ENCODE measurements around the gene MACO1.

MACO1 gene

DNA sequence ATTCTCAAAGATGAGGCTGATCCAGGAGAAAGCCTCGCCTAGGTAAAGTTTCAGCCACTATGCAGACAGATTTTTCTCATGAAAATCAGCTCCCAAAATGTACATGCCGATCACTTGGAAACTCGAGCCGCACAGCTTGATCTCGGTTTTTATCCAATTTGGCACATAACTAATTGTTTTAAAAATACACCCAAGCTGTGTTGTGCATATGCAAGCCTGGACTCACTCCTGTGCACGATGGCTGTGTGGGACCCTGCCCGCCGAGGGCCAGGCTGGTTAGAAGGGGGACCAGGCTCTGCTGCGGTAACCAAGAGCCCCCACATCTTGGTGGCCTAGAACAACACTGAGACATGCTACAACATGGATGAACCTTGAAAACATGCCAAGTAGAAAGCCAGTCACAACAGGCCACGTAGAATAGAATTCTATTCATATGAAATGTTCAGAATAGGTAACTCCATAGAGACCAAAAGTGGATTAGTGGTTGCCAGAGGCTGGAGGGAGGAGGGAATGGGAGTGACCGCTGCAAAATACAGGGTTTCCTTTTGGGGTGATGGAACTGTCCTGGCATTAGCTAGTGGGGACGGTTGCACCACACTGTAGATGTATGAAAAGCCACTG lies 96.6 kb downstream of the MACO1 start:
- no peak for DNase-seq

DNA sequence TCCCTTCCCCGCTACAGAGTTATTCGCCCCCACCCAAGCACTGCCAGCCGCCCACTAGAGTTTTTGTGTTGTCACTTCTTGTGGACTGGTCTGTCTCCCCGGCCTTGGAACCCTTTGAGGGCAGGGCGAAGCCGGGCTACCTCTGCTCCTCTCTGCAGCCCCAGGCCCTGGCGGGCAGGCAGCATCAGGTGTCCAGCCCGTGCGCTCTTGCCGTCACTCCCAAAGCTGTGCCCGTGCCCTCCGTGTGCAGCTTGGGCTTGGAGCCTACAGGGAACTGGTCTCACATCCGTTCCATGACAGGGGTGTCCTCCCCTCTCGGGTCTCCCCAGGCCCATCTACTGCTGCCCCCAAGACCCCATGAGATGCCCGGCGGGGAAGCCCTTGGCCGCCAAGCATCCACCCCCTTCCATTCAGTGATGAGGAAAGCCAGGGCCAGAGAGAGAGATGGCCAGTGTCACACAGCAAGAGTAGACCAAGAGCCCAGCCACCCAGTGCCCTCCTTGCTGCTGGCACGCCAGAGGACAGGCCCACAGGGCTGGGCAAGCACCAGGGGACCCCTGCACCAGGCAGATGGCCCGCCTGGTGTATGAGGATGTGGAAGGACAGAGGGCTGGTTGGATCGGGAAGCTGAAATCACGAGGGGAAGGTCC lies 97.4 kb downstream of the MACO1 start:
- DNase-seq = no peak

DNA sequence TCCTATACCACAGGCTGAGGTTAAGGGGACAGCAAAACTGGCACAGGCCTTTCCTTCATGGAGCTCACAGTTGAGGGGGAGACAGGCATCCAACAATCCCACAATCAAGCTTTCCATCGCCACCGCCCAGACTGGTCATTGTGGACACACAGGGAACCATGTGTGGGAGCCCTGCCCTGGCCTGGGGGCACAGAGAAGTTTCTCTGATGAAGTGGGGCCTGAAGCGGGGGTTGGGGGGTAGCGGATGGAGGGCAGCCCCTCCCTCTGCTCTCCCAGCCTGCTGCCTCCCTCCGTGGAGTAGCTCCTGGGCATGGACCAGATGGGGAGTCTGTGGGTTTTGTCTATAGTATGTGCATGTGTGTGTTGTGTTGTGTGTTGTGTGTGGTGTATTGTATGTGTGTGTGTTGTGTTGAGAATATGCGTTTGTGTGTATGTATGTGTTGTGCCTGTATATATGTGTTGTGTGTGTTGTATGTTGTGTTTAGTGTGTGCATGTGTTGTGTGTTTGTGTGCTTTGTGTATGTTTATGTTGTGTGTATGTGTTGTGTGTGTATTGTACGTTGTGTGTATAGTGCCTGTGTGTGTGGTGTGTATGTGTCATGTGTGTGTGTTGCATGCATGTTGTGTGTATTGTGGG lies 98.3 kb downstream of the MACO1 start:
- no peak for DNase-seq

DNA sequence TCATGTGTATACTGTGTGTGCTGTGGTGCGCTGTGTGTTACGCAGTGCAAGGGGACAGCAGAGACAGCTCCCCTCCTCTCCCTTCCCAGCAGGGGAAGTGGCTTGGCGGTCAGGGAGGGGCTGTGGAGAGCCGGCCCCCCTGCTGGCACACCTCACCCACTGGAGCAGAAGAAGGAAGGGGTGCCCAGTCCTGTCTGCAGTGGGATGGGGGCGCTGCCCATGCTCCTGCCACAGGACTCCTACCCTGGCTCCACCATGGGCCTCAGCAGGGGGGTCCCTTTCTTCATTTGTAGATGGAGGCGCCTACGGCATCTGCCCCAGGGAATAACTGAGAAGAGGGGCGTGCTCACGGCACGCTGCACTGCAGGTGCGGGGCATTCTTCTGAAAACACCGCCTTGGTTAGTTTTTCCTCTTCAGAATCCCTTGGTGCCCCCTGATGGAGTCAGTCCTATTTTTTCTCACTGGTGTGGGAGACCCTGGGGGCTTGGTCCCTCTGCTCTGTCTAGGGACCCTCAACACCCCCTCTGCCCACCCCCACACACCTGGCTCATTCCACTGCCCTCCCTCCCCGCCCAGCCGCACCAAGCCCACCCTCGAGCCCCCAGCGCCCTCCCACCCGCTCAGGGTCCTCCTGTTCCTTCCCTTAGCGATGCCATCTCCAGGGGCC lies 99.0 kb downstream of the MACO1 start:
- DNase-seq = no peak

DNA sequence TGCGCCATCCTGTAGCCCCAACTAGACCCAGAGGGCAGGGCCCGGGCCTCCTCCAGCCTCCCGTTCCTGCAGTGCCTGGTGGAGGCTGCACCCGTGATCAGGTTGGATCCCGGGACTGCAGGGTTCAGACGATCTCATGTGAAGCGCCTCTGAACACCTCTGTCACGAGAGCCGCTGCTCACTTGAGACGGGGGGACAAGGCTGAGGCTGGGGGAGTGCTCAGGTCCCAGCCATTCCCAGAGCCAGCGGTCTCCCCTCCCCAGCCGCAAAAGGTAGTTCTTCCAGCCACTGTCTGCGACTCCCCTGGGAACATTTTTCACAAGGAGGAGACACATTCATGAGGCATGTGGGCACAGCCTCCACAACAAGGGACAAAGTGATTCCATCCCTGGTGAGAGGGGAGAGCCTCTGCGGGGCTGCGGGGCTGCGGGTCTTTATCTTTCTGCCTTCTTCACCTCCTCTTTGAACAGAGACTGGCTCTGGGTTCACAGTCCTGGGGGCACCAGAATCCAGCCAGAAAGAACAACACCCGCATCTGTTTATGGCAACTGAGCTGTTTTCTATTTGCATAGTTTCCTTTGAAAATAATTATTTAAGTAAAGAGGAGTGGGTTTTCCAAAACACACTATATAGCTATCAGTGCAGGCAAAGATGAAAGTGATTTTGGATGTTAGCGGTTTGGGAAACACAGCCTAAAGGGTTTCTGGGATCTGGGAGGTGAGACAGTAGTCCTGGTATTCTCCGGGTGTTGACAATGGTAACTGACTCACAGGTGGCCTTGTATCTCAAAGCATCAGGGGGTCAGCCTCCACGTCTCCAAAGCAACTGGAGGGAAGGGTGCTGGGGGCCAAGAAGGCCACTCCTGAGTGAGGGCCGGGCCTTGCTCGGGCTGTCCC lies 99.7 kb downstream of the MACO1 start:
- DNase-seq = no peak

DNA sequence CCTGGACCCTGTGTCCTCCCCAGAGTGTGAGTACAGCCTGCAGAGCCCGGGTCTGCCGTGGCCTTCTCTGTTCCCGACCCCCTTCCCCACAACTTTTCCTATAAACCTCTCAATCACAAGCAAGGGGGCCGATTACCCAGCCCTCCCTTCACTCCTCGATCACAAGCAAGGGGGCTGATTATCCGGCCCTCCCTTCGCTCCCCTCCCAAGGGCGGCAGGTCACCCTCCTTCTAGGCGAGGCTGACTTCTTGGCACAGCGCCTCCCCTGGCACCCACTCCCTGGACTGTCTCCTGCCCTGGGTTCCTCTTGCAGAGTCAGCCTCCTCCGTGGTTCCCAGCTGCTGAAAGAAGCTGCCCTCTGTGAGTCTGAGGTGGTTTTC lies 100.4 kb downstream of the MACO1 start:
- DNase-seq = no peak

DNA sequence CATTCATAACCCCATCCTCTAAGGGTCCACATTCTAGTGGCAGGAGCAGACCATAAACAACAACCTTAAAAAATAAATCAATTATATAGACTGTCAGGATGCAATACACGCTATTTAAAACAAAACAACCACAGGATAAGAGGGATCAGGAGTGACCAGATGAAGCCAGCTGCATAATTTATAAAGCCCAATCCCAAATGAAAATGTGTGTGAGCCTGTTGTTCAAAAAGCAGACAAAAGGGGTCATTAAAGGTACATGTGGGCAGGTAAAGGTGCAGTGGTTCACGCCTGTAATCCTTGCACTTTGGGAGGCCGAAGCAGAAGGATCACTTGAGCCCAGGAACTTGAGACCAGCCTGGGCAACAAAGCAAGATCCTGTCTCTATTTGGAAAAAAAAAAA lies 102.3 kb downstream of the MACO1 start:
- DNase-seq = no peak

DNA sequence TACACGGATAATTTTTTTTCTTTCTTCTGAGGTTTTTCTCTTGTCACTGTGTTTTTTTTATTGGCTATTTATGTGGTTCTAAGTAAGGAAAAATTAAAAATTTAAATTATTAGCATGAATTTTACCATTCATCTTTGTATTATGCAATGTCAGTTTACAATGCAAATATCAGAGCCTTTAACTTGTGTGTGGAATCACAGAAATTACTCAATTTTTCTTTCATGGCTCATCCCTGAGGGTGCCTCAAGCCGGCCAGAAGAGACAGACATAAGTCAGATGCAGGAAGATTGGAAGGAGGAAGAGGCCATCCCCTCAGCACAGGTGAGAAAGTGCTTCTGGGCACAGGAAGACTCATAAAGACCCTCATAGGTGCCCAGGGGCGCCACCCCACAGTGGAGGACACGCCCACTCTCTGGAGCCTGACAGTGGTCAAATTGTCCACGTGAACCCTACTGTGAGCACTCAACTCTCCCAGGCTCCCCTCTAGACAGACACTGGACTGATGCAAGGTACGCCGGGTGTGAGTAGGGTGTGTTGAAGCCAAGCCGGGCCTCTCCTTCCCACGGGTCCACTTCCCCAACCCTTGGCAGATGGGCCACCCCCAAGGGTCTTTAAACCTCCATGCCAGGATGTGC lies 103.2 kb downstream of the MACO1 start:
- DNase-seq = no peak

DNA sequence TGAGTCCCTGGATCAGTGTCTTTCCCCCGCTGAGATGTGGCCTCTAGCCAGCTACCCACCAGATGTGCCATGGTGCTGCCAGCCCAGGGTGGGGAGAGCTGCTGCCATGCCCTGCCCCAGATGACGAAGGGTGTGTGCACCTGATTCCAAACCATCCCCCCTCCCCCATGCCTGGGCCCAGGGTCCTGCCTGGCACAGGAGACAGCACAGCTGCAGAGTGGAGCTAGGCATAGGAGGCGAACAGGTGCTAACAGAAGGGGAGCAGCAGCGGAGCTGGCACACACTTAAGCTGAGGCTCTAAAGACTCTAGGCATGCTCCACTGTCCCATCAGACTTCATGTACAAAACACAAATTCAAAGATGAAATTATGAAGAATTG lies 103.7 kb downstream of the MACO1 start:
- DNase-seq = no peak

DNA sequence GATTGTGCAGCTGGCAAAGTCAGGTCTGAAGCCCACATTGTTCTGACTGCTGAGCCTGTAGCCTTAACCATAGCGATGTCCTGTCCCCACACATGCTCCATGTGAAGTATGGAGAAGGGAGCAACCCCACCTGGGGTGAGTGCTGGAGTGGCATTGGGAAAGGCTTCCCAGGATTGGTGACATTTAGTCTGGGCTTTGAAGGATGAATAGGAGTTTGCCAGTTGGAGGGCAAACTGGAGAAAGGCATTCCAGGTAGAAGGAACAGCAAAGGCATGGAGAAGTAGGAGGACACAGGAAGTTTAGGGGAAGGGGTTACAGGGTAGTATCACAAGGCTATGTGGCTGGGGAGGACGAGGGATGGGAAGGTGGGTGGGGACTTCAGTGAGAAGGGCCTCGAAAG lies 105.4 kb downstream of the MACO1 start:
- no peak for DNase-seq

DNA sequence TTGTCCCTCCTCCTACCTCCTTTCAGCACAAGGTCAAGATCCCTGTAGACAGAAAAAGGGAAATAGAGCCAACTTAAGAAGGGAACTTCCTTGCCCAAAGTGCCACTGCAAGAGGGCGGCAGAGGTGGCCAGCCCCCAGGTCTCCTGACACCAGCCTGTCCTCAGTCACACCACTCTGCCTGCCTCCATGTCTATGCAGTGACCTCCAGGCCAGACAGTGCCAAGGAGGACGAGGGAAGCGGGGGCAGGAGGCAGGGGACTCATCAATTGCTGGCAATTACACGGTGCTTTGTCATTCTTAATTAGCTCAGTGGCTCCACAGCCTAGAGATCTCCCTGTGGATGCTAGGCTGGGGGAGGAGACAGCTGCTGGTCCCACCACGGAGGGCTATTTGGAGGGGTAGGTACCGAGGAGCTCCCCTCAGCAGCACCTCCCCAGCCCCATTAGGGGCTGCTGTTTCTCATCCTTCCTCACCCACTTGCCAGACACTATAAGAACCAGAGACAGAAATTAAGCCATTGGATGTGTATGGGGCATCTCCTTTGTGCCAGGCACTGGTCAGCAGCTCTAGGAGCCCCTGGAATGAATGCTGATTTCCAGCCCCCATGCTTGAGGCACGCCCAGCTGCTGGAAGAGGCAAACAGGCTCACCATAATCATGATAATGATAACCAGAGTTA lies 106.6 kb downstream of the MACO1 start:
- no peak for DNase-seq

DNA sequence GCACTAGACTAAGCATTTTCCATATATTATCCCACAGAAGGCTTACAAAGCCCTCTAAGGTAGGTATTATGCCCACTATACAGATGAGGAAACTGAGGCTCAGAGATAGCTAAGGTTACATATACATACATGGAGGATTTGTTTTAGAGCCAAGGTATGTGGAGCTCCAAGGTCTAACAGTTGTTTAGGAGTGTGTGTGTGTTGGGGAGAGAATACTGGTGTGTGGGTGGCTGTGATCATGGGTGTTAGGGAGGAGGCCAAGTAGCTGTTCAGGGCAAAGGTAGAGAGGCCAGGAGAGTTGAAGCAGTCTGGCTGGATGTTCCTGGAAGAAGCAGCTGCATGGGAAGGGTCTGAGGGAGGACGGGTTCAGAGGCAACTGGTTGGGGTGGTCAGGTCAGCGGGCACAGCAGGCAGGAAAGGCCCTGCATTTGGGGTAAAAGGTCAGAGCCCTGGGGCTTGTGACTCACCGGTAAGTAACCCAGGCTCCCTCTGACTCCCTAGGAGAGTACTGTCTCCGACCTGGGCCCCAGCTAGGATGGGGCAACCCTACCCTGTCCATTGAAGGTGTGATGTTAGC lies 107.6 kb downstream of the MACO1 start:
- DNase-seq = no peak

DNA sequence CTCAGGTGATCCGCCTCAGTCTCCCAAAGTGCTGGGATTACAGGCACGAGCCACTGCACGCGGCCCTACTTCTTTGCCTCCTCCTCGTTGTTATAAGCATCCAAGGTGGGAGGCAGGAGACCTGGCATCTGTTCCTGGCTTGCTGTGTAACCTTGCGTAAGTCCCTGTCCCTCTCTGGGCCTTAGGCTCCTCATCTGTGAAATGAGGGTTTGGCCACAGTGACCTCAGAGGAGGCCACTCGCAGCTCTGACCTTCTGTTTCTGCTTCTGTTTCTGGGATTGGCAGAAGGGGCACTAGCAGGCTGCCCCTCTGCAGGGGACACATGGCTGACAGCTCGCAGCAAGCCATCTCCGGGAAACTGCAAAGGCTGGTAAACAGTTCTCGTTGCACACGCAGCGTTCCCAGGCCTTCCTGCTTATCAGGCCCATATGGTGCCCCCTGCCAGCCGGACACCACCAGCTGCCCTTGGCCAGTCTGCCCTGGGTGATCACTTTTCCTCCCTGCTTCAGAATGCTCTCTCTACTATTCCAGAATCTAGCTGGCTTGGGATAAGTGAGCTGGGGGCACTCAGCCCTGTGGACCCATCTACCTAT lies 110.1 kb downstream of the MACO1 start:
- no peak for DNase-seq

DNA sequence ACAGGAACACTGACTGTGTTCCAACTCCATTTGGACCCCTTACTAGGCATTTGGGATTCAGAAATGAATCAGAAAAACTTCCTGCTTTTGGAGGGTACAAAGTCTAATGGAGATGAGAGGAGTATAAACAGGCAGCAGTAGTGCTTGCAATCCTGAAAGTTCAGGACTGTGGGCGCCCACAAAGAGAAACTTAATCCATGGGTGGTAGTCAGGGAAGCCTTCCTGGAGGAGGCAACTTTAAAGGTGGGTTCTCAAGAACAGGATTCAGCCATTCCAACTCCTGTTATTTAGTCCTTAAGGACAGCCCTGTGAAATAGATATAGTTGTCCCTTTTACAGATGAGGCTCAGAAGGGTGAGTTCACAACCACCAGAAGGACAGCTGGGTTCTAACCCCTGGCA lies 110.7 kb downstream of the MACO1 start:
- no peak for DNase-seq

DNA sequence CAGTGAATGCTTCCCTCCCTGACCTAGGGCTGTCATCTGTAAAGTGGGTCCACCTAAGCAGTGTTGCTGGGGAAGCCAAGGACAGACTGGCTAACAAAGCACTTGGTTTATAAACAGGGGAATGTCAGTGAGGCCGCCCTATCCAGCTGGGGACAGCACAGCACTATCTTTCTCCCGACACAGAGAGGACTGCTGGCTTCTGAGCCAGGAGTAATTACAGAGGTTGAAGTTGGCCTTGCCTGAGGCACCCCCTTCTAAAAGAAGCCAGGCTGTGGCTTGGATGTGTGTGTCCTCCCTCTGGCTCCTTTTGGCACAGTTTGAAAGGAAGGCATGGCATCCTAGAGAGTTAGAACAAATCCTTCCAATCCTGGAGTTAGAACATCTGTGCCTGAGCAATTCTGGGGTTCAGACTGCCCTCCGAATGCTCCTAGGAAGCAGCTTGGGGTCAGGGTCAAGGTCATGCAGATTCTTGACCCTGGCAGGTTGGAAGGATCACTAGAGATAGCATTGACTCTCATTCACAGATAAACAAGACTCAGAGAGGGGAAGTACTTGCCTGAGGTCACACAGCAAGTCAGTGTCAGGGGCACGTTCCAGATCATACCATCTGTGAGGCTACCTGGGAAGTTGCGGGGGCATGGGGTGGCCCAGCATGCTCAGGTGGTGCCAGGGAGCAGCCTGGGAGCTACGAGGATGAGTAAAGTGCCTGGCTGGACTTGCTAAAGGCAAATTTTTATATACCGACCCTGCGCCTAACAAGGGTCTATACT lies 111.4 kb downstream of the MACO1 start:
- DNase-seq = no peak

DNA sequence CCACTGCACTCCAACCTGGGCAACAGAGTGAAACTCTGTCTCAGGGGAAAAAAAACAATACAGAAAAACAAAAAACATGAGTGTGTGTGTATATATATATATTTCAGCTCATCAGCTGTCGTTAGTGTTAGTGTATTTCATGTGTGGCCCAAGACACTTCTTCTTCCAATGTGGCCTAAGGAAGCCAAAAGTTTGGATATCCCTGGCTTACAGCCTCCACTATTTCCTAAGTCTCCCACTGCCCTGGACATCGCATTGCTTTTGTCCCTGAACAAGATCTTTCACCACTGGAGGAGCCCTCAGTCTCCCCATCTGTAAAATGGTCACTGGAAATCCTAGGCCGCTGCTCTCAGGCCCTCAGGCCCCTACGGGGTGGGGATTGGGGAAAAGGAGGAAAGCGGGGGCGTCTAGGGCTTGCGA lies 112.3 kb downstream of the MACO1 start:
- DNase-seq = no peak

DNA sequence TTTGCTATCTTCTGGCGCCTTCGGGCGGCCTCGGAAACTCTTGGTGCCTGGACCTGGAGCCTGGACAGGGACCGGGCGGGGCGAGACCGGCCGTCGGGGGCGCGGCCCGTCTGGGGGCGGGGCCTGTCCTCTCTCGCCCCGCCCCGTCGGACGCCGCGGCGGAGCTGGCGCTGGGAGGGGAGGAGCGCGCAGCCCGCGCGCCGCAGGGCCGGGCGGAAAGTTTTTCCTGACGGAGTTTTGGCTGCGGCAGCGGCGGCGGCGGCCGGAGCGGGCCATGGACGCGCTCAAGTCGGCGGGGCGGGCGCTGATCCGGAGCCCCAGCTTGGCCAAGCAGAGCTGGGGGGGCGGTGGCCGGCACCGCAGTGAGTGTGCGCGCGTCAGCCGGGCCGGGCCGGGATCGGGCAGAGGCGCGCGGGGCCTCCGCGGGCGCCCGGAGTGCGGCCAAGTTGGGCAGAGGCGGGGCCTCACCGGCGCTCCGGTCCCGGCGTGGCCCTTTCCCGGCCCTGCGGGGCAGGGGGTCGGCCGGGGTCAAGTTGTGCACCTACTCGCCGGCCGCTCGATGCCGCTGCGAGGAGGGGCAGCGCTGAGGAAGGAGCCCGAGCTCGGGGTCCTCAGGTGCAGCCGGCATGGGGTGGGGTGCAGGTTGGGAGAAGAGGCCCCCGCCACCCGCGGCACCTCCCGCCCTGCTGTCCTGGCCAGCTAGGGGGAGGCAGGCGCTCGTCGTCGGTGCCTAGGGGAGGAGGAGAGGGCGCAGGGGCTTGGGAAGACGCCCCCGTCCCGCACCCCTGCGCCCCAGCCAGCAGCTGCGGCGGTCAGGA lies 112.9 kb downstream of the MACO1 start, which contains the start of gene LDLRAP1:
Gene LDLRAP1 (plus strand): TSS at position 182 of the 818 bp plus-strand sequence. CDS start 93 bp downstream, at position 275.
- DNase-seq = peak; percentile 56

DNA sequence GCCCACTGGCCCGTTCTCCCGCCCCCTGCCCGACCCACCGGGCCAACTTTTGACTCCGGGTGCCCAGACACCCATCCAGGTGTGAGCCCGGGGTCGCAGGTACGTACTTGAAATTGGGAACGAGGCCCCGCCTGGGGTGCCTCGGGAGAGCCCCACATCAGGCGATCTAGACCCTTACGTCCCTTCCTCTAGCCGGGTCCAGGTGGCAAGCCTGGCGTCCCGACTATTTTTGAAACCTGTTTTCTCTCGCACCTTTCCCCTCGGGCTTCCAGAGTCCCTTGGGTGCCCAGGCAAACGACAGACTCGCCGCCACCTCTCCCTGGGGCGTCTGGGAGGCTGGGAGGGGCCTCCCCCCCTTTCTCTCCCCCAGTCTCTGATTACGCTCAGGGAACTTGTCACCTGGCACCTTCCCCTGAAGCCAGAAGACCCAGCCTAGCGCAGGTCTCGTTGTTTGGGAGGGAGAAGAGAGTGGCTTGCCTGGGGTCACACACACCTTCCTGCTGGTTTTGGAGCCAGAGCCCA lies 113.6 kb downstream of the MACO1 start:
- no peak for DNase-seq

DNA sequence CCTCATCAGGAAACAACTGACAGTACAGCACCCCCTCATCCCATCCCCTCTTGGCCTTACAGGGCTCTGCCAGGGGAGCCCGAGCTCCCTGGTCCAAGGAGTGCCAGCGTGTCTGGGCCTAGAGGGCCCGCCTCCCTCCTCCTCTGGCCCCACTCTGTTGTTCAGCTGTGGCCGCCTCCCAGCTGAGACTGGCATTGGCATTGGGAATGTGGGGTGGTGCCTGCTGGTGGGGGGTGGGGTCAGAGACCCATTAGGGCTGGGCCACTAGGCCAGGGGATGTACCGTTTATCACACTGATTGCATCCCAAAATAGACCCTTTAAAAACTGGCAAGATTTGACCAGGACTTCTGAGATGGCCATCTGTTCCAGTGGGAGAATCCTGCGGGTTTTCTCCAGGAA lies 114.1 kb downstream of the MACO1 start:
- no peak for DNase-seq

All from CD4-positive, alpha-beta T cell treated with Interferon gamma for 1 hour (primary cell).